GM21723 (cell line): Measurements from ENCODE around the gene FOXO3.

Experiments used
- ATAC-seq: cut with Tn5 transposase; IDR thresholded peaks from one replicate; pipeline ENCODE4 v1.9.1; 2021; ENCODE audit warnings: mild to moderate bottlenecking, moderate library complexity; ENCODE audit not compliant: unreplicated experiment

Gene FOXO3

DNA sequence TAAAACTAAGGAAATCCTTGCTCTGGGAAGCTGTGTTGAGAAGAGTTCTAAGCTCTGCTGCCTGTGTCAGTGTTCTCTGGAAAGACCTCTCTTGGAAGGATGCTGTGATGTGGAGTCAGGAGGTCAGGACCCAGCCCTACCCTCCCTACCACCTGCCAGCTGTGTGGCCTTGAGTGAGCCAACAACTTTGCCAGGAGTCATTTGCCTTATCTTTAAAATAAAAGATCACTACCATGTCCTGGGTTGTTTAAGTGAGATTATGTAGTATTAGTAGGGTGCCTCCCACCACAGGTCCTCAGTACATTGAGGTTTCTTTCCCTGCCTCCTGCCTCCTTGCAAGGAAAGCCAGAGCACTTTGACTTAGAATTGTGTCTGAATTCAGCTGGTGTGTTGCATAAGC is 64.9 kb downstream of the FOXO3 start:
- ATAC-seq = no peak

DNA sequence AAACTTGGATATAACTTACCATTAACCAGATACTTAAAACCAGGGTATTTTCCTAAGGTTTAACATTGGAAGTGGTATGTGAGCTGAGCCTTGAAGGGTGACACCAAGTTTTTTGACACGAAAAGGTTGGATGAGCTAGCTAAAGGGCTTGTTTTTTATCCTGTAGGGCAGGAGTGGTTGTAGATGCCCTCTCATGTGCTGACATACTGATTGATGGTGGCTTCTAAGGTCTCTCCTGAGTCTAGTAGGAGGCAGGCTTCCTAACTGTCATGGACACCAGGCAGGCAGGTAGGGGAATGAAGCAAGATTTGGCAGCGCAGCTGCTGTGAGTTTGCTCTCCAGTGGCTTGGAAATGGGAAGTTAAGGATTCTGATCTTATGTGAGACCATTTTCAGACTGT is 66.1 kb downstream of the FOXO3 start:
- ATAC-seq = no peak

DNA sequence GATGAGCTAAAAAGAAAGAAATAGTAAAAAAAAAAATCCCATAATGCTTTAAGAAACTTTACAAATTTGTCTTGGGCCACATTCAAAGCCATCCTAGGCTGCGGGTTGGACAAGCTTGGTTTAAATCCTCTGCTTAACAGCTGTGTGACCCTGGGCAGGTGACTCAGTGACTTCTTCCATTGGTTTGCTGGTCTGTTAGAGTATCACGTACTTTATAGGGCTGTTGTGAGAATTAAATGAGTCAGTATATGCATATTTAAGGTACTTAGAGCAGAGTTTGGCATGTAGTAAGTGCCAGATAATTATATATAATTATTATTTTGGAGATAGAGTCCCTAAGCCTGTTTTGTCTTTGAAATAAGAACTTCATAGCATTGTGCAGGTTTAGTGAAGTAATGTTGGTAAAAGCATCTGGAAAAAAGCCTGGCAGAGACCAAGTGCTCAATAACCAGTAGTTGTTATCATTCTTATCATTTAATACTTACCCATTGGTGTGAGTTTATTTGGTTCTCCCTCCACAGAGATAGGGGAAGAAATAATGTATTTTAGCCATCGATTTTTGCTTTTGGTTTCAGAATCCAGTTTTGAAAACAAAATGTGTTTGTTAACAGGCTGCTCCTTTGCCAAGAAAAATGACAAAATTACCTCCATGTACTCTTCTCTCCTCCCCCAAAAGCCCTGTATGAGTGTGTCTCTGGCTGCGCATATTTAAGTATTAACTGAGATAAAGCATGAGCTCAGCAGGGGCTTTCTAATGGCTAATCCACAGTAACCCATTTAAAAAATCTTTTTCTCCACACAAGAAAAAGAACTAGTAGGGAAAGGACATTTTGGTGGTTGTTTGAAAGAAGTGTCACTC is 67.2 kb downstream of the FOXO3 start:
- ATAC-seq = no peak

DNA sequence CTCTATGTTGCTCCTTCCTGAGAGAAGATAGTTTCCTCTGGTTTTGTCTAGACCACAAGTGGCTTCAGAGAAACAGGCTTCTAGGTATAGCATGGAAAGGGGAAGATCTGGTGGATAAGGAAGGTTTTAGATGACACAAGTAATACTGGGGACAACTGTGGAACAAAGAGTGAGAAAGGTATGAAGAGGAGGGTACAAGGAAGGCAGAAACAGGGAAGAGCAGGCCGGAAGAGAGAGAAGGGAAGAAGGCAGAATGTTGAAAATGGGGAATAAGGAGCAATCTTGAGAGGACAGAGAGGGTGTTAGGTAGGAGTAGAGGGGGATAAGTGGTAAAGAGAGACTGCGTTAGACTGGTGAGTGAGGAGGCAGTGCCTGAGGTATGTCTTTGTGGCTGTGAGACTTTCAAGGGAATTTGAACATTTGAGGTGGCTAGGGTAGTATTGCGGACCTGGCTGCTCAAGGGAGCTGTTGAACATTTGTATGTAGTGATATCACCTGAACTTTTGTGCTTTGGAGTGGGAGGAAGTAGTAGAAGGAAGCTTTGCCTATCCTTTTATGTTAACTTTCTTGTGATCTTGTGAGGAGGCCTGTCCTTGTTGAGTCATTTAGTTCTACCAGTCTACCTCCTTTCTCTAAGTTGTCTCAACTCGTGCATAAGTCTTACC is 69.5 kb downstream of the FOXO3 start:
- no peak for ATAC-seq

DNA sequence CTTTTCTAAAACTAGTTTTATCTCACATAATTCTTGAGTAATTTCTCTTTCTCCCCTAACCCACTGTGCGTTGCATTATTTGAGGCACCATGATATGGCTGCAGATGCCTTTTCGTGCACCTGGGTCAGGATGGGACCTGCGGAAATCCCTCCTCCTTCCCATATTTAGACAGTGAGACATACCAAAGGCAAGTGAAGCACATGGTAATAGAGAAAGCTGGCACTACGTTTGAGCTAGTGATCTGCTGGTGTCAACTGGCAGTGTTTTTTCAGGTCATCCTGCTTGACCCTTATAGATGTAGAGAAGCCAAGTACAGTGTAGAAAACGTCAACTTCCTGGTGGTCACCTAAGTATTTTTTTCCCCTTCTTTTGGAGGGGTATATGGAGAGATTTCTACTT is 71.7 kb downstream of the FOXO3 start:
- ATAC-seq = no peak

DNA sequence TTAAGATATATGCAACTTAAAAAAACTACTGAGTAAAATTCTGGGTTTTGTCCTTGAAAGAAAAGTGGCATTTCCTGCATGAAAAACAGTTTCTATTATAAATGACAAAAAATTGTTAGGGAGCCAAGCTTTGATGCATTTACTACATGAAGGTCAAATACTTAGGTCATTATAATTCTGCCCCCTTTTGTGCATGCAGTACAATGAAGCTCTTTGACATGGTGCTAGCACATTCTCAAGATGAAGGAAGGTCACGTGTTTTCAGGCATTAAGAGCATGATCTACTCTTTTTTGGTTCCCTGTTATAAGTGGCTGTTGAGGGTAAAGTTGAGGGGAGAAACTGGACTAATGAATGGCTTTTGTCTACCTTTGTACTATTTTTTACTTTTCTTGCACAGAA is 72.7 kb downstream of the FOXO3 start:
- ATAC-seq = no peak

DNA sequence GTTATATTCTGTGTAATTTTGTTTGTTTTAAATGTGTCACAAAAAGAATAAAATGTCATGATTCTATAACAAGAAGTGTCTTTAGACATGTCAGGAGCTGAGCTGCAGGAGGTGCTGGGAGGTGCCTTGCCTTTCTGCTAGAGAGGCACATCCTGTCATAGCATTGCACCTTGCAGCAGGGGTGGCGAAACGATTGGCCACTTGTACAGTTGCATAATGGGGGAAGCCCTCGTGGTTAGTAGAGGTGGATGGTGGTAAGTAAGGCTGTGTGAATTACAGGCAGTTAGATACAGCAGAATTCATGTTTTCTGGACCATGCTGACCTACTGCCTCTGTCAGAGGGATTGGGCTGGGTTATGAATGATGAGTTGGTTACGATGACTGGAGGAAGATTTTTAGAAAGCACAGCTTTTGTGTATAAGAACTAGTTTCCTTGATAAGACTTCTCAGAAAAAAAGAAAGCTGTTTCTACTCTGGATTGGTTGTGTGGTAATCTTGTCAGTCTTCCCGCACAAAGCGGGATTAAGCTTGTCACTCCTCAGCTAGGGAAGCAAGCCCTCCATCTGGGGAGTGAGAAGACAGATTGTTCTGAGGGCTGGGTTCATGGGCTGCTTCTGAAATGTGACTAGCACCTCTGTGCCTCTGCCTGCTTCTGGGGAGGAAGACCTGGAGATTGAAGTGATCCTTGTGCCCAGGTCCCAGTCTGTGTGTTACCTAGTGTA is 74.9 kb downstream of the FOXO3 start:
- ATAC-seq = no peak

DNA sequence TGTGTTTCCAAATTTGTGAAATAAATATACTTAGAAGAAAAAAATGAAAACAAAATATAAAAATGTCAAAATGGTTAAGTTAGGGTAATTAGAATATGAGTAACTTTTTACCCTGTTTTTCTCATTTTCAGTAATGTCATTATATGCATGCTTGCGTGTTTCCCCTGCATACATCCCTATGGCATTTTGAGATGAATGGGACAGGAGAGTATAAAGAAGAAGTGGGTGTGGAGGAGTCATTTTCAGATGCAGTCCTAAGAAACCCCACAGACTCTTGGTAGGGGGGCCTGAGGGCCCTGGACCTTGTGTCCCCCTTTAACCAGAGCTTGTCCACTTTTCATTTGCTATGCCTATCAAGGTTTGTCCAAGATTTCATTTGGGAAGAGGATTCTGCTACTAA is 77.2 kb downstream of the FOXO3 start:
- ATAC-seq = no peak

DNA sequence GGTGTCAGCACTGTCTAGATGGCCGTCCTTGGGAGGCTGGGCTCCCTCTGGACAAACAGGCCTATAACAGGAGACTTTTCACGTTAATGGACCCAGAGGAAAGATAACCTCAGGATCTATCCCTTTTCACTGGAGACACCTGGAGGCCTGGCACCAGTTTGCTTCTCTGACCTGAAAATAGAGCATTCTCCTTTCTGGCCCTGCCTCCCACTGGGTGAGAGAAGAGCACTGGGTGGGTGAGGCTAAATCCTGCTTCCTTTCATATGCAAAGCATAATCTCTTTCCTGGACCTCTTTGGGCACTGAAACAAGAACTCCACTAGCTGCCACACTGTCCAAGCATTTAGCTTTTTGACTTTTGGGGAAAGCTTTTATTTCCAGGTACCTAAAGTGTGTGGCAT is 78.3 kb downstream of the FOXO3 start:
- no peak for ATAC-seq

DNA sequence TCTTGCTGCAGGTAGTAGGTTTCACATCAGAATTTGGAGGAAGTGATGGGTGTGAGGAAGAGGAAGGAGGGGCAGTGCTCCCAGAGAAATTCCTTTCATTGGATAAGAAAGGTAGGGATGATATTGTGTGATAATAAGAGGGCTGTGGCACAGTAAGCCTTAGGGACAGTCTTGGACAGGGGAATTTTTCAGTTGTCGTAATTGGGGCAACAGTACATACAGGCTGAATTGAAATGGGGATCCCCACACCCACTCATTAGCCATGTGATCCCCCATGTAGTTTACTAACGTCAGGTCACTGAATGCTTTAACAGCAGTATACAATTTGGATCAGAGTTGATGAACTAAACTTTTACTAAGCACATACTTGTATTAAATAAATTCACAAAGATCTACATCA is 79.4 kb downstream of the FOXO3 start:
- no peak for ATAC-seq

DNA sequence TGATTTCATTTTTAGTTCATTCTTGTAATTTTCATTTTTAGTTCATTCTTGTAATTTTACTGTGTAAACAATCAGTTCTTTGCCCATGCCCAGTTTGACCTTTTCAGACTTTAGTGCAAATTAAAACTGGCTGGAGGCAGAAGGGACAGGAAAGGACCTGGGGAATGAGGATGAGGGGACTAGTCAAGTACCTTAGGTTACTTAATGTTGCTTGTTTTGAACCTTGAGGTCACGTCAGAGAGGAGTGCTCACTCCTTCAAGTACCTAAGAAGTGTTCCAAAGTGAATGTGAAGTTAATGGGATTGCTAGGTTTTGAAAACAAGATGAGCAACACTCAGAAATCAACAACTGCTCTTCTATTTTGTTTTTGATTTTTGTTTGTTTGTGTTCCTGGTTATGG is 82.5 kb downstream of the FOXO3 start:
- no peak for ATAC-seq

DNA sequence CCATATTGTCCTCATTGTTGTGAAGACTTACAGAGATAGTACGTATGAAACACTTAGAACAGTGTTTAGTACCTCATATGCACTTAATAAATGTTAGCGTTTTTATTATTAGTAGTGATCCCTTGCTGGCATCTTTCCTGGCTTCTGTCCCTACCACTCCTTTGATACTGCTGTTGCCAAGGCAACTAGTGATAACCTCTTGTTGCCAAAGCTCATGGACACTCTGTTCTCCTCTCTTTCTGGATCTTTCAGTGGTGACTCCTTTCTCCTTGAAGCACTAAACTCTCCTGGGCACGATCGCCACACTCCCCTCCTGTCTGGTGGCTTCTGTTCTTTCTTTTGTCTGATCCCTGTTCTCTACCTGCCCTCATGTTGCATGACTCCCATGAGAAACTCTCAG is 83.5 kb downstream of the FOXO3 start:
- ATAC-seq = no peak

DNA sequence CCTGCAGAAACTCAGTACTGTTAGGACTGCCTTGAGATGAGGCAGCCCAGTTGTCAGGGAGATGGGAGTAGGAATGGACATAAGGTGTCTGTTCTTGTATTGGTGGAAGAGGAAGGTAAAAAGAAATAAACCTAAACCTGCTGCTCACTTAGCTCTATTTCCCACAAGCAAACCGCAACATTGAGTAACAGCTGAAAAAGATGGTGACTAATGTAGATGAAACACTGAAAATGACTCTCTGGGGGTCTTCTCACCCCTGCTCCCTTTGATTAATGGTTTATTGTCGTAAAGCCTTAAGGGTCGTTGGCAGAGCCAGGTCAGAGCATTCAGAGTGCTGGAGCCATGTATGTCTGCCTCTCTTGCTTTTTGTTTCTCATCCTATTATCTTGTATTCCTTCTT is 87.5 kb downstream of the FOXO3 start:
- no peak for ATAC-seq

DNA sequence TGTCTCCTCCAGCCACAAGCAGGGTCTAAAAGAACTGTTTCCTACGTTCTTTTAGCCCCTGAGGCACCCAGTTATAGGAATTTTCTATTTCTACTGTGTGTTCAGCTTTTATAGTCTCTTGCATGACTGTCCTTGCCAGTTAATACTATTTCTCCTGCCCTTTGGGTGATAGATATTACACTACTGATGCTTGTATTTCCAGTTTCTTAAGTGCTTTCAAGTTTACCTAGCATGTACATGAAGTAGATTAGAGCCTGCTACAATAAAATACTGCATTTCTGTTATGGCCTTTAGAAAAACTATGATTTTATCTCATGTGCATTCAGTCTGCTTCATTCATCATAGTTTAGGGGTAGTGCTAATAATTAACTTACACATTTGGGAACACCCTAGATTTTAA is 89.6 kb downstream of the FOXO3 start:
- ATAC-seq = no peak

DNA sequence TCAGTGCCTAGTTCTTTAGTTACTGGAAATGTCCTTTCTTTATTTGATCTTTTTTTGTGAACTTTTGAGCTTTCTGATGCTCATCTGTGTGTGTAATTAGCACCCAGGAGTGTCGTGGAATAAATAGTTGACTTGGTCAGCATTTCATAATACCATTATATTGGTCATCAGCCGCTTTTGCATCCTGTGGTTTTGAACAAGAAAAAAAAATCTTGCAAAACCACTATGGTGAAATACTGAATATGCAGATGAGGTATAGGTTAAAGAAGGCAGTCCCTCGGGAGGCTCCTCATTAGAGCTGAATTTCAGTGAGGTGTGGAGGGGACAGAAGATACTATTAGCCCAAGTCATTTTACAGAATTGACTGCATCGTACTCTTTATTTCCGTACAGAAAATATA is 90.1 kb downstream of the FOXO3 start:
- no peak for ATAC-seq

DNA sequence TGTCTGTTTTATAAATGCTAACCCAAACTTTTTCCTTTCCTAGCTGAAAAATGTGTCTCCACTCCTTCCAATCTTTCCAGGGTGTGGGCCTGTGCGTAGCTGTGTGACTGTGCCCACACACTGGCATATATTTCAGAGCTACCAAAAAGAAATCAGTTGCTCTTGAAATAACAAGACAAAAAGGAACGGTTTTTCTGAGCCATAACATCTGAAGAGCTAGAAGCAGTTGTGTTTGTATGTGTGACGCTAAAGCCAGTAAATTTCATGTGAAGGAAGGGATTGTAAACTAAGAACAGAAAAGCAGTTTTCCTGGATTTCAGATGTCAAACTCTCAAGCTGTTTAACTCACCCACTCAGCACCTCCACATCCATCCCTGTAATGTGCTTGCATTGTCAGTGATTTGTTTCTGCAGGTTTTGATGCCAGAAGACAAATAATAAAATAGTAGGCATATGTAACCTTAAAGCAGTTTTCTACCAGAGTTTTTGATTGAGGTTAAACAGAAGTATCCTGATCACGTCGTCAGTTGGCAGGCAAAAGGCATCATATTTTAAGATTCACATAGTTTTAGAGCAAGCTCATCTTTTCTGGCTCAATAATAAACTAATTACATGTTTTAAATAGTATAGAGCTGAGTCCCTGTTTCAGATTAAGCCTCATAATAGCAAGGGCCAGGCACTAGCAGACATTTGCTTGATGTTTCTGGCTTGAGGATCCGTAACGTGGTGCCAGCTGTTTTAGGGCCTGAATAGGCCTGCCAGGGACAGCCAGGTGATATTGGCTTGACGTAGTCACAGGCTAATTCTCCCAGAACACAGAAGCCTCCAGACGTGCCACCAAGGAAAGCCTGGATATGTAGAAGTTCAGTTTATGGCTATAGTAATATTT is 90.9 kb downstream of the FOXO3 start:
- ATAC-seq = no peak

DNA sequence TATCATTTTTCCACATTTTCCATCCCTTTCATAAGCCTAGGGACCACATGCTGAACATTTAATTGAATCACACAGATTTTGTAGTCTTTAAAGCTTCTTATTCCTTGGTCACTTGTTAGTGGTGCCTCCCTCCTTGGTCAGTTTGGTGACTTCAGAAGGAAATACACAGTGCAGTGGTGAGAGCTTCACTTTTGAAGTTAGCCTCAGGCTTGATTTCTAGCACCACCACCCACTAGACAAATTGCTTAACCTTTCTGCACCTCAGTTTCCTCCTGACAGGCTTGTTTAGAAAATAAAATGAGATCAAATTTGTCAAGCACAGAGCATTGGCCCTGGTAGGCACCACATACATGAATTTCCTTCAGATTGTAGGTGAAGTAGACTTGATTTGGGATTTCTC is 91.7 kb downstream of the FOXO3 start:
- ATAC-seq = no peak

DNA sequence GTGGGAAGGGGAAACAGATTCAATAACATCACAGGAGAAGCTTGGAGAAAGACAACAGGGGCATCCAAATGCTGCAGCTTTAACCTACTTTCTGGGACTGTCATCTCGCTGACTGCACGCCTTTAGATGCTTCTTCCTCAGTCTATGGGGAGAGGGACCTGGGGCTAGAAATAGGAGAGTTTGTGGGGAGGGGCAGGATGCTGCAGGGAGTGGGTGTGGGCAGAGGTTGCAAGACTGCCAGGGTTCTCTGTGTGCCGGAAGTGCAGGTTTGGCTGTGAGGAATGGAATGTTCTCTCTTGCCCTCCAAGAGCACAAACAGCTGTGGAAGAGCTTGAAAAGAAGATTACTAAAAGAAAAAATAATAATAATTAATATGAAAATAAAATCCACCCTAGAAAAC is 93.2 kb downstream of the FOXO3 start:
- no peak for ATAC-seq

DNA sequence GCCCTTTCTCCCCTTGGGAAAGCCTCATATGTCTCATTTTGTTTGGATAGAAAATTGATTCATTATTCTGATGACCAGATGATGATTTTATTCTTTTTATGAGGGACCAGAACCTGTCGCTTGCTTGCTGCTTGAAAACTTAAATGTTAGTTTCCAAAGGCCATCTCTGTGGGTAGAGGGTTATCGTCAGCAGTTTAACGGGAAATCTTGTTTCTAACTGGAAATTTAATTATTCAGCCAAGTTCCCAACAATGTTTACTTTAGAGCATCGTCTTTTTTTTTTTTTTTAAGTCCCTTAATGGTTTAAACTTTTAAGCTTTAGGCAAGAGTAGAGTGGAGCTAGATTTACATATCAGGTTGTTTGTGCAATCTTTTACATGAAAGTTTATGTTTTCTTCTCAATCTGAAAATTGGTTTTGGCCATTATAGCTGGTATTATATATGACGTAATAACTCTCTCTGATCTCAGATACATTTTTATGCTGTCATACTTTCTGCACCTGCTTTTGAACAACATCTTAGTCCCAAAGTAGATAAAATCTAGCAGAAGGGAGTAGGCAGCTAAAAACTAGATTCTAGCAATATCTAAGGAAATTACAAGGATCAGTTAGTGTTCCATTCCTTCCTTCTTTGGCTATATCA is 93.9 kb downstream of the FOXO3 start:
- no peak for ATAC-seq

DNA sequence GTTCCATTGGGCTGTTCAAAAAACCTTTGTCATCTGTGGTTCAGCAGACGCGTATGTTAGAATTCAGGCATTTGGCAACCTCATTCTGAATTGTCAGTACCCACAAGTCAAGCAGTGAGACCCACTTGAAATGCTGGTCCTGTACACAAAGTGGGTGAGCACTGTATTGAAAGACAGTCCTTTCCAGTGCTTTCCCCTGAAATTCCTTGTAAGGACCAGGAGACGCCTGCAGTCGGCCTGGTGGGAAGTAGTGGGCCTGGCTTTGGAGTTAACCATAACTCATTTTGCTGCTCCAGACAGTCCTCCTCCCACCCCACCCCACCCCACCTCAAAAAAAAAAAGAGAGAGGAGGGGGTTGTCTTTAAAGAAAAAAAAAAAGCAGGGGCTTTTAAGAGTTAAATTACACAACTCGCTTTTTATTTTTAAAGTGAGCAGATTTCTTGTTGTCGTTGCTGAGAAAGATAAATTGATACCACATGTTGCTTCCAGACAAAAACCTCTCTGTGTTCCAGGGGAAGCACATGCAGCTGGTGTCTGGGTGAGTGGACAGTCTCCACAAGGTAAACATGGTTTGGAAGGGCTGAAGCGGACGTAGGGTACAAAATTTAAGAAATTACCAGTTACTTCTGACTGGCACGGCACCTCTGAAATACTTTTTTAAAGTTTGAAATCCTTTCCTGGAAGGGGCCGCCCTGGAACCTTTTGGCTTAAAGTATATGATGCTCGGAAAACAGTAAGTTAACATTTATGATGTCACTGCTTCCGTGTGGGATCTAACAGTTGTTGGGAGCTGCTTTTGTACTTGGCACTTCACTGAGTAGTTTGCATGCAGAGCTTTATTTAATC is 95.3 kb downstream of the FOXO3 start:
- ATAC-seq = no peak
